ENCODE results near the gene CMSS1.

GRCh38 chr3:99954914-99955644, 137.4 kb downstream of the CMSS1 start:
- no peak for TF ChIP-seq CTCF (IDR thresholded peaks at IDR 0.05)
- TF ChIP-seq POLR2A (IDR thresholded peaks at IDR 0.05): no peak

Measured in right lobe of liver (tissue), 4 donors.